ENCODE results near the gene SUFU.
A peak's percentile ranks its signal among the peaks of the same experiment; 100 is the strongest.
"Not testable (repeated sequence)": the region's sequence is repeated elsewhere in the genome, so short reads cannot be mapped to it uniquely, and the experiment has no call there.

SUFU gene

DNA sequence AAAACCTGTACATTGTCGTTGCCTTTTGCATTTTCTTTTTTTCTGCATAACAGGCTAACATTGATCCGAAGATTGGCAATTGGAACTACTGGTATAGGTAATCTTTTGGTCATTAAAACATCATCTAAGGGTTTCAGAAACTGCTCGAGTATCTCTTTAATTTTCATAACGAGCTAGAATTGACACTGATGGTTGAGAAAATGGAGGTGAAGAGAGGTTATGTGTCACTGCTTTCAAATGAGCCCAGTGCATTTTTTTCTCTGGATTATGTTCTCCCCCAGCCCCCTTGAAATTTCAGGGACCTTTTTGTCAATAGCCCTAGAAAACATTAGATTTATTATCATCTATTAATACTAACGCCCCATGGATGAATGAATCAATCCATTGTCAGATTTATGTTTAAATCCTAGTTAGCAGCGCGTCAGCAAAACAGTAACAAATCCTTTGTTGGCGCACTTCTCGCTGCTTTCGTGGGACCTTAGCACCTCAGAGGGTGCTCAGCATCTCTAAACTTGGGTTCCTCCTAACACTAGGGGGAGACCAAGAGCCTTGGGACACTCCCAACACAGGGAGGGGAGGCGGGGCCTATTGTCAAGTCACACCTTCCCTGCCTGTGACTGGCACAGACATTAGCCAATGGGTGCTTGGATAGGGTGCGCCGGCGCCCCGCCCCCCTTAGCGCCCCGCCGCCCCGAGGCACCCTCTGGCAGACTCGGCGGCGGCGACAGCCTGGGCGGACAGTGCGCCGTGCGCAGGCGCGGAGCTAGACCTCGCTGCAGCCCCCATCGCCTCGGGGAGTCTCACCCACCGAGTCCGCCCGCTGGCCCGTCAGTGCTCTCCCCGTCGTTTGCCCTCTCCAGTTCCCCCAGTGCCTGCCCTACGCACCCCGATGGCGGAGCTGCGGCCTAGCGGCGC lies at the start of gene SUFU:
TSS of gene SUFU (plus strand) at position 709 of the 915 bp plus-strand sequence. CDS start at position 890, 181 bp downstream.
- DNase-seq = peak; percentile 96

GRCh38 chr10:102454662-102455487 lies 48.9 kb upstream of the SUFU start:
- DNase-seq = not testable (repeated sequence)

- no peak for DNase-seq
These were observed 47.8 kb upstream of the SUFU start for GRCh38 chr10:102455893-102456471.

GRCh38 chr10:102457591-102458150 lies 46.1 kb upstream of the SUFU start:
- DNase-seq = no peak

- DNase-seq = no peak
These were observed 45.1 kb upstream of the SUFU start for GRCh38 chr10:102458656-102459055.

GRCh38 chr10:102460836-102461186 lies 43.0 kb upstream of the SUFU start:
- DNase-seq = peak; percentile 47

DNA sequence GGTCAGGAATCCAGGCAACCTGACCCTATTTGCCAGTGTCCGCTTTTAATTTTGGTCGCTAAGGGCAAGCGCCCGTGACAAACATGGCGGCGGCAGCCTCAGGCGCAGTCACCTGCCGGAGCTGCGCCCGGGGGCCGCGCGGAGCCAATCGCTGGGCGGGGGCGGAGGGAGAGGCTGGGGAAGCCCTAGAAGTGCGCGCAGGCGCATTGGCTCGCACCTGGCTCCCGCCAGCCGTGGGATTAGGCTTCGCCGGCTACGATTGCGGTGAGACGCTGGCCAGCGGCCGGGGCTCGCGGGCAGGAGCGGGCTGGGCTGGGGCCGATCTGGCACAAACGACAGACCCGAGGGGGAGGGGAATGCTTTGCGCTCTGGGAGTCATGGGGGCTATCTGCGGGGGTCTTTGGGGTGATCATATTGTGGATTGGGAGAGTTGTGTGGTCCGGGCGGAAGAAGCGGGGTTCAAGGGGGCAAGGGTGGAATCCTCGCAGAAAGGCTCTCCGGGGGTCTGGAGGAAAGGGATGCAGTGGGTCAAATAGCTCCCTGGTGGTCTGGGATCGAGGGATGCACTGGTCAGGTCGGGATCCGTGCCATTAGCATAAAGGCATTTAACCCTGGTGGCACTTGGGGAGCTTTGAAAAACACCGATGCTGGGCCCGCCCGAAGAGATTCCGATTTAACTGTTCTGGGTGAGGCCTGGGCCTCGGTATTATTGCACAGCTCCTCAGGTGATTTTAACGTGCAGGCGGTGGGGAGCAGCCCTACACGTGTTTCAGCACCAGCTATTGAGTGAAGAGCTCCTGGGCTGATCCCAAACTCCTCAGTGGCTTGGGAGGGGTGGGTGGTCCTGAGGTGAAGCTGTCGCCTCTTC lies 42.4 kb upstream of the SUFU start:
- peak; percentile 97 for DNase-seq

GRCh38 chr10:102462512-102463054 lies 41.2 kb upstream of the SUFU start:
- DNase-seq = no peak

GRCh38 chr10:102463983-102464382 lies 39.8 kb upstream of the SUFU start:
- DNase-seq = no peak

- DNase-seq = no peak
These were observed 38.3 kb upstream of the SUFU start for GRCh38 chr10:102465466-102465865.

GRCh38 chr10:102467318-102467717 lies 36.5 kb upstream of the SUFU start:
- no peak for DNase-seq

- DNase-seq = no peak
These were observed 35.8 kb upstream of the SUFU start for GRCh38 chr10:102467971-102468438.

DNA sequence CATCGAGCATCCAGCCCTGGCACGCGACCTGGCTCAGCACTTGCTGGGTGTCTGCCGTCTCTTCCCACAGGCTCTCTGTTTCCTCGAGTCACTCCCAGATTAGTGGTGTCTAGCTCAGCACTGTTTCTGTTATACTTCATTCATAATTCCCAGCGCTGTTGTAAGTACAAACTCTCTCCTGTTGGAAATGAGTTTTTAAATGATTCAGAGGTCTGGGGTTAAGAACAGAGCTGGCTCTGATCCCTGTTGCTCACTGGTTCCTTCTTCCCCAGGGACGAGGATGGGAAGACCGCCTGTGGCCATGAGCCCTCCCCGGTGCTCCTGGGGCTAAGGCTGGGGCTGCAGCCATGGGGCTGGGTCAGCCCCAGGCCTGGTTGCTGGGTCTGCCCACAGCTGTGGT lies 35.1 kb upstream of the SUFU start:
- no peak for DNase-seq

- no peak for DNase-seq
These were observed 32.9 kb upstream of the SUFU start for GRCh38 chr10:102470579-102471546.

GRCh38 chr10:102473445-102474331 lies 30.1 kb upstream of the SUFU start:
- no peak for DNase-seq

- no peak for DNase-seq
These were observed 28.2 kb upstream of the SUFU start for GRCh38 chr10:102475451-102476040.

DNA sequence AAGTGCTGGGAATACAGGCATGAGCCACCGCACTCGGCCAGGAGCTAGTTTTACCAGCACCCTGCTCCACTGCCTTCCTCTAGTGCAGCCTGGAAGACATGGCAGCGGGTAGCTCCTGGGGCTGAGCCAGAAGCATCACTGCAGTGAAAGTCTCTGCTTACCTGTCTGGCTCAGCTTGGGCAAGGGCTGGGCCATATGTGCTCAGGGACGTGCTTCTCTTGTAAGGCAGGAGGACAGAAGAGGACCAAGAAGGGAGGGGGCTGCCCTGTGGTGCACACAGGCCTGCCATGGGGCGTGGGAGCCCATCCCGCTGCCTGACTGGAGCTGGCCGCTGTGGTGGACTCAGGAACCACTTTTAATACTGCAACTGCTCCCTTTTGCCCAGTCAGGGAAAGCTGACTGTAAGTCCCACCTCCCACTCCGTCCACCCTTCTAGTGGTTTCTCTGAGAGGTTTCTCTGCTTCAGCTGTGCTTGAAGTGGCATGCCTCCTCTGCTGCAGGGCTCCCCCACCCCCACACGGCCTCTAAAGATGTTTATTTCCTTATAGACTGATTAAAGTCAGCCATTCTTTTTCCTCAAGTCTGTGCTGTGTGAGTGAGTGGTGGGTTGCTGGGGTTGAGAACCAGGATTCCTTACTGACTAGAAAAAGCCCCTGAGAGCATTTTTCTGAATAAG lies 27.2 kb upstream of the SUFU start:
- DNase-seq = no peak

GRCh38 chr10:102479651-102480050 lies 24.1 kb upstream of the SUFU start:
- DNase-seq = no peak
